Tibial nerve (tissue), 4 donors: ENCODE results near the gene GIPC3. TPM values are rescaled to one million over a fixed set of nuclear protein-coding genes. Genes with fewer than 3 reads are reported as not detected.

Source experiments
- DNase-seq, 2 donors: peaks; one replicate each; pipeline ENCODE4 v3.0.0-alpha.2; 2019; ENCODE audit warnings: low spot score in 2 of 2
- H3K27ac ChIP-seq, 4 donors: fragments of 200-600 bp; sonication (generic) in 3 of 4; one replicate each; pipeline ENCODE4 v1.5.1; 2017 to 2019; ENCODE audit warnings: mild to moderate bottlenecking in 1 of 4
- H3K27me3 ChIP-seq, 2 donors: fragments of 200-600 bp; sonication (generic) in 1 of 2; one replicate each; pipeline versions ENCODE4 v1.5.1 to v1.6.0; 2017 to 2019
- H3K36me3 ChIP-seq, 3 donors: fragments of 200-600 bp; sonication (generic); one replicate each; pipeline ENCODE4 v1.5.1; 2018 to 2019
- H3K4me1 ChIP-seq, 4 donors: fragments of 200-600 bp; sonication (generic) in 3 of 4; one replicate each; pipeline ENCODE4 v1.5.1; 2017 to 2019
- H3K4me3 ChIP-seq, 4 donors: fragments of 200-600 bp; sonication (generic) in 3 of 4; one replicate each; pipeline ENCODE4 v1.5.1; 2017 to 2019; ENCODE audit warnings: mild to moderate bottlenecking in 1 of 4, moderate library complexity in 1 of 4
- H3K9me3 ChIP-seq, 4 donors: fragments of 200-600 bp; sonication (generic) in 3 of 4; one replicate each; pipeline ENCODE4 v1.5.1; 2017 to 2019
- EP300 ChIP-seq, 2 donors: sonication (generic); formaldehyde crosslinking; IDR thresholded peaks; one replicate each; pipeline ENCODE4 v1.6.1; 2017; ENCODE audit warnings: antibody characterized with exemption in 2 of 2, mild to moderate bottlenecking in 1 of 2
- POLR2A ChIP-seq, 2 donors: fragments of 450-650 bp; IDR thresholded peaks; one replicate each; pipeline ENCODE4 v1.6.1; 2017; ENCODE audit warnings: antibody characterized with exemption in 2 of 2, mild to moderate bottlenecking in 2 of 2, moderate library complexity in 2 of 2
- WGBS, 2 donors: methylation state at CpG; one replicate each; pipeline ENCODE4 v1.1.5; 2018; 5-methylcytosine and 5-hydroxymethylcytosine counted together
- total RNA-seq, 4 donors: library from RNA; depleted of rRNA; stranded (reverse); fragments of >200 nt; gene quantifications; one replicate each; pipeline ENCODE4 v1.1.0, GENCODE V29; 2016
- TF ChIP-seq, protein P1 (sequence below), 5 experiments: fragments of 200-600 bp in 3 of 5; fragments of 450-650 bp in 2 of 5; sonication (generic) in 3 of 5; IDR thresholded peaks; one replicate each; pipeline ENCODE4 v1.5.1; 2016 to 2019; ENCODE audit warnings: antibody characterized with exemption in 5 of 5, mild to moderate bottlenecking in 3 of 5, moderate library complexity in 2 of 5

GIPC3 gene
- total RNA-seq, 4 donors from 2014 or later, result 0.21 to 2.4 (median 1.1) TPM

DNA sequence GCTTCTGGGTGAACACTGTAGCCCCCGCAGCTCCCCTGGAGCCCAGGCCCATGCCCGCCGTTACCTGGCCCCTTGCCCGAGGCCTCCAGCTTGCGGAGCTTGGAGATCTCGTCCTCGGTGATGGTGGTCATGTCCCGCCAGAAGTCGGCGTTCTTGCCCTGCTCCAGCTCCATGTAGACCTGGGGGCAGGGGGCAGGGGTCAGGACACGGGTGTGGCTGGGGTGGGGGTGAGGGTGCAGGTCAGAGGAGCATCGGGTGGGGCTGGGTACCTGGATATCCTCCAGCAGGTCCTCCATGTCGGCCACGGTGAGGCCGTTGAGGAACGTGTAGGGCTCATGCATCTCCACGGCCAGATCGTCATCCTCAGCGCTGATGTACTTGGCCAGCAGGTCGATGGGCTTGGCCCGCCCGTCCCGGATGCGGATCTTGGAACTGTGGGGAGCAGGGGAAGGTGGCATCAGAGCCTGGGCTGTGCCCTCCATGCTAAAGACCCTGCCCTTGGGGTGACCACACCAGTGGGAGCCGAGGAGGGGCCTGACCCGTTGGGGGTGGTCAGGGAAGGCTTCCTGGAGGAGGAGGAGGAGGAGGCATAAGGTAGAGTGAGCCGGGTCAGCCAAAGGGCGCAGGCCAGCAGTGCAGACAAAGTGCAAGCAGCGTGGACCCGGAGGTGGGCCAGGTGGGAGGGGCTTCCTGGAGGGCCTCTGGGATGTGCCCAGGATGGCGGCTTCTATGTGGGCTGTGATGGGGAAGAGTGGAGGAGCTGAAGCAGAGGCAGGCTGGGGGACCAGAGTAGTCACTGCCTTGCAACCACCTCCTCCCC is 33.7 kb downstream of the GIPC3 start:
- Histone ChIP-seq H3K4me1 (peaks cover 0 to 29% (median 5%) of the 10 kb centered on the region in 4 donors), H3K9me3 (no peaks in the 10 kb centered on the region), H3K27me3 (no peaks in the 10 kb centered on the region), H3K27ac (peak overlapping the region in 2 of 4 donors; percentile 73 to 74), H3K36me3 (peaks cover 0 to 91% (median 0%) of the 10 kb centered on the region in 3 donors), H3K4me3 (no peak overlapping the region)
- TF ChIP-seq, protein P1, sequence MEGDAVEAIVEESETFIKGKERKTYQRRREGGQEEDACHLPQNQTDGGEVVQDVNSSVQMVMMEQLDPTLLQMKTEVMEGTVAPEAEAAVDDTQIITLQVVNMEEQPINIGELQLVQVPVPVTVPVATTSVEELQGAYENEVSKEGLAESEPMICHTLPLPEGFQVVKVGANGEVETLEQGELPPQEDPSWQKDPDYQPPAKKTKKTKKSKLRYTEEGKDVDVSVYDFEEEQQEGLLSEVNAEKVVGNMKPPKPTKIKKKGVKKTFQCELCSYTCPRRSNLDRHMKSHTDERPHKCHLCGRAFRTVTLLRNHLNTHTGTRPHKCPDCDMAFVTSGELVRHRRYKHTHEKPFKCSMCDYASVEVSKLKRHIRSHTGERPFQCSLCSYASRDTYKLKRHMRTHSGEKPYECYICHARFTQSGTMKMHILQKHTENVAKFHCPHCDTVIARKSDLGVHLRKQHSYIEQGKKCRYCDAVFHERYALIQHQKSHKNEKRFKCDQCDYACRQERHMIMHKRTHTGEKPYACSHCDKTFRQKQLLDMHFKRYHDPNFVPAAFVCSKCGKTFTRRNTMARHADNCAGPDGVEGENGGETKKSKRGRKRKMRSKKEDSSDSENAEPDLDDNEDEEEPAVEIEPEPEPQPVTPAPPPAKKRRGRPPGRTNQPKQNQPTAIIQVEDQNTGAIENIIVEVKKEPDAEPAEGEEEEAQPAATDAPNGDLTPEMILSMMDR (IDR thresholded peaks at IDR 0.05), result no peak
- TF ChIP-seq EP300 (IDR thresholded peaks at IDR 0.05) (no peak), POLR2A (IDR thresholded peaks at IDR 0.05) (no peak)
- no peak for DNase-seq
- WGBS, 2 donors, result 83 to 85% methylated on average over 28 to 31 of the region's 31 CpGs

DNA sequence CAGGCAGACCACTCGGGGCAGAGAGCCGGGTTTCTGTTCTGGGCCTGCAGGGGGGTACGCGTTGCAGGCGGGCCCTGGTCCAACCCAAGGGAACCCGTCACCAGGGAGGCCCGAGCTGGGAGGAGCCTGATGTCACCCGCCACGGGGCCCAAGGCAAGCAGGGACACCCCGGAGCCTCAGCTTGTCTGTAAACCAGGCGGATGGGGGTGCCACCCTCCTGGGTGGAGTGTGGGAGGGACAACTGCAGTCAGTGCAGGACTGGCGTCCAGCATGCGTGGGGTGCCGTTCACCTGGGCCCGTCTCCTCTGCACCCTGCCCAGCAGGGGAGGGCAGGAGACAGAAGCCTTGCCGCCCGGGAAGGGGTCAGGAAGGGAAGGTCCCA is 34.3 kb downstream of the GIPC3 start:
- Histone ChIP-seq H3K4me1 (peaks cover 0 to 35% (median 7%) of the 10 kb centered on the region in 4 donors), H3K27ac (no peak overlapping the region), H3K4me3 (no peak overlapping the region), H3K36me3 (peaks cover 0 to 86% (median 0%) of the 10 kb centered on the region in 3 donors), H3K27me3 (no peaks in the 10 kb centered on the region), H3K9me3 (no peaks in the 10 kb centered on the region)
- 77 to 82% methylated on average over 11 to 14 of the region's 17 CpGs for WGBS, 2 donors
- TF ChIP-seq EP300 (IDR thresholded peaks at IDR 0.05), result no peak
- TF ChIP-seq, protein P1 (IDR thresholded peaks at IDR 0.05), result no peak
- TF ChIP-seq POLR2A (IDR thresholded peaks at IDR 0.05), result no peak
- DNase-seq, result no peak

- DNase-seq, result no peak
- Histone ChIP-seq H3K36me3 (peaks cover 0 to 80% (median 0%) of the 10 kb centered on the region in 3 donors), H3K9me3 (no peaks in the 10 kb centered on the region), H3K4me3 (no peak overlapping the region), H3K27me3 (no peaks in the 10 kb centered on the region), H3K4me1 (peaks cover 0 to 42% (median 12%) of the 10 kb centered on the region in 4 donors), H3K27ac (no peak overlapping the region)
- WGBS, 2 donors, result 80% methylated on average over 19 of the region's 19 CpGs
- no peak for TF ChIP-seq EP300 (IDR thresholded peaks at IDR 0.05)
- no peak for TF ChIP-seq POLR2A (IDR thresholded peaks at IDR 0.05)
- TF ChIP-seq, protein P1 (IDR thresholded peaks at IDR 0.05), result no peak
These were observed 35.0 kb downstream of the GIPC3 start for GRCh38 chr19:3620145-3620816.

DNA sequence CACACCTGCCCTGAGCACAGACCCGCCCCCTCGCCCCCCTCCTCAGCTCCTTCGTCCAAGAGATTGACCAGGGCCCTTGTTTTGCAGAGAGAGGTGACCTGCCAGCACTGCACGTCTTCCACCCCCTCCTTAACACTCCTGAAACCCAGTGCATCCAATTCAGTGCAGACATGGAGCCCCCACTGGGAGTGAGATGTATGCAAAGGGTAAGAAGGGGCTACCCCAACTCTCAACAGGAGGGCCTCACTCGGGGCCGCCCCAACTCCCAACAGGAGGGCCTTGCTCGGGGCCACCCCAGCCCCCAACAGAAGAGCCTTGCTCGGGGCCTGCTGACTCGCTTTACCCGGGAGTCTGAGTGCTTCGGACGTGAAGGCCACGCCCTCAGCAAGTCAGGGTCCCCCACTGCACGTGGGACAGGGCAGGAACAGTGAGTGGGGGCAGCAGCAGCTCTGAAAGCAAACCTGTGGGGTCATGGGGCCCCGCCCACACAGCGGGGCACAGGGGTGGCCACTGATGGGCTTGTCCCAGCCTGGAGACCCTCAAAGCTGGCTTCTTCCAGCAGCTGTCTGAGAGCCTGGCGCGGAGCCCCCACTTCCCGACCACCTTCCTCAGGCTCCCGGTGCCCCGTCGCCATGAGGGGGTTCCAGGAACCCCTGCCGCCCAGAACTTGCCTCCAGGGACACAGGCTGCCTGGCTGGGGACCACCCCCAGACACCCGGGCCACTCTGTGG is 35.7 kb downstream of the GIPC3 start:
- H3K27me3 ChIP-seq, result no peaks in the 10 kb centered on the region
- H3K4me1 ChIP-seq, result peaks cover 0 to 49% (median 19%) of the 10 kb centered on the region in 4 donors
- no peak overlapping the region for H3K27ac ChIP-seq
- H3K36me3 ChIP-seq, result peaks cover 0 to 72% (median 0%) of the 10 kb centered on the region in 3 donors
- H3K9me3 ChIP-seq, result no peaks in the 10 kb centered on the region
- DNase-seq, result no peak
- H3K4me3 ChIP-seq, result no peak overlapping the region
- WGBS, 2 donors, result 83 to 84% methylated on average over 6 to 22 of the region's 24 CpGs
- TF ChIP-seq, protein P1 (IDR thresholded peaks at IDR 0.05), result no peak
- no peak for TF ChIP-seq EP300 (IDR thresholded peaks at IDR 0.05)
- no peak for TF ChIP-seq POLR2A (IDR thresholded peaks at IDR 0.05)
